RPMI8226 (cell line): ENCODE data around the gene SCYGR6.

Source experiments
- DNase-seq: peaks from one replicate; pipeline ENCODE4 v3.0.0-alpha.2; 2015

The SCYGR6 gene

DNA sequence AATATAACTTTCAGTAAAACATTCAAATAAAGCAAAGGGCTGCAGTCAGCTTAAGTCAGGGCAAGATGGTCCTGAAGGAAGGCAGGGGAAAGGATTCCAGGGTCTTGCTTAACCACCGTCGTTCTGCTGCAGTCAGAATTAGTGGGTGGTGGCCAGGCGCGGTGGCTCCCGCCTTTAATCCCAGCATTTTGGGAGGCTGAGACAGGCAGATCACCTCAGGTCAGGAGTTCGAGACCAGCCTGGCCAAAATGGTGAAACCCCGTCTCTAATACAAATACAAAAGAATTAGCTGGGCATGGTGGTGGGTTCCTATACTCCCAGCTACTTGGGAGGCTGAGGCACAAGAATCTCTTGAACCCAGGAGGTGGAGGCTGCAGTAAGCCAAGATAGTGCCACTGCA lies 13.6 kb downstream of the SCYGR6 start:
- DNase-seq = no peak

DNA sequence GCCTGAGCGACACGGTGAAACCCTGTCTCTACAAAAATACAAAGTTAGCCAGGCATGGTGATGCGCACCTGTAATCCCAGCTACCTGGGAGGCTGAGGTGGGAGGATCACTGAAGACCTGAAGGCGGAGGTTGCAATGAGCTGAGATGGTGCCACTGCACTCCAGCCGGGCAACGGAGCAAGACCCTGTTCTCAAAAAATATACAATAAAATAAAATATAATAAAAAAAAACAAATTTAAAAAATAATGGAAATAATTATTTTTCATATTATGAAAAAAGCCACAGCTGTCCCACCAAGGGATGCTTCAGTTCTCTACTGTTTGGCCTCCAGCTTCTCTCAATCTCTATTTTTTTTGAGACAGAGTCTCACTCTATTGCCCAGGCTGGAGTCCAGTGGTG lies 17.2 kb downstream of the SCYGR6 start:
- DNase-seq = no peak

DNA sequence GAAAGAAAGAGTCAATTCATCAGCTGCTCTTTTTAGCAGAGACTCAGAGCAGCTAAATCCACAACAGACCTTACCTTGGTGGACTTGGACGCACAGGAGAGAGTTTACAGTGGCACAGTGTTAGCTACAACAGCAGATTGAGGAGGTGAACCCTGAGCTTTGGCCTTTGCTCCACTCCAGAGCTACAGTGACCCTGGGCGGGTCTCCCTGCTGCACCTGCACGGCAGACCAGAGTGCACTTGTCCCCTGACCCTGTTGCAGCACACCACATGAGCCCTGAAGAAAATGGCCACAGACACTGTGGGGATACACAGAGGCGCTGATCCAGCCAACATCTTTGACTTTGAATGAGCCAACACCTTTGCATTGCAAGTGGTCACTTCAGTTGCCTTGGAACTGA lies 17.7 kb downstream of the SCYGR6 start:
- no peak for DNase-seq

DNA sequence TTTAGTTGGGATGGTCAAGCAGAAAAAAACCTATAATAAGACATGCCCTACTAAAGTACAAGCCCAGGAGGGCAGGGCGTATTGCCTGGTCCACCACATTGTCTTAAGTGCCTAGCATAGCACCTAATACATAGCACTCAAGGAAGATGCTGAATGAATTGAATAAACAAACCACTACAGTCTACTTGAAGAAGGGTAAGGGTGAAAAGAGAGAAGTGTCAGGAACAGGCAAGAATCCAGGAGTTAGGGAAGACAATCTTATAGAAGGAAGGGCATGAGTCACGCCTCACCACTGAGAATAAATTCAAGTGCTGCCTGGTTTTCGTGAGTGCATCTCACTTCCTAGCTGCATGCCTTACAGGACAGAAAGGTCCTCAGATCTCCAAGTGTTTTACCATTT lies 20.6 kb downstream of the SCYGR6 start:
- DNase-seq = no peak

DNA sequence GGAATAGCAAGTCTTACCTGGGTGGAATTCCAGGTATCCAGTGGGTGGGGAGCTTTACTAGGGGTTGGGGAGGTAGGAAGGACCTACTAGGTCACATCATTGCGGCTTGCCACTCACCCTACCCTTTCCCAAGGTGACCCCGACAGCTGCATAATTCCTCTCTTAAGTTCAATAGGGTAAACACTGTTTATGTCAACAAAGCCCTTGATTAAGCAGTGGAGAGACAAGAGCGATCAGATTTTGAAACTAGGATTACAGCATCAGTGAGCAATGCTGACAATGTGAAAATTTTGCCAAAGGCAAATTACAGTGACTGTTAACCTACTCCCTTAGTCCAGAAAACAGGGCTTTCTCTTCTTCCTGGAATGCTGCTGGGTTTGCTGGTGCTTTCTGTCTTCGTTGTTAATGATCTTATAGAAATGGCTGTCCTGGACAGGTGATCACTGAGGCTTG lies 21.3 kb downstream of the SCYGR6 start:
- DNase-seq = no peak

DNA sequence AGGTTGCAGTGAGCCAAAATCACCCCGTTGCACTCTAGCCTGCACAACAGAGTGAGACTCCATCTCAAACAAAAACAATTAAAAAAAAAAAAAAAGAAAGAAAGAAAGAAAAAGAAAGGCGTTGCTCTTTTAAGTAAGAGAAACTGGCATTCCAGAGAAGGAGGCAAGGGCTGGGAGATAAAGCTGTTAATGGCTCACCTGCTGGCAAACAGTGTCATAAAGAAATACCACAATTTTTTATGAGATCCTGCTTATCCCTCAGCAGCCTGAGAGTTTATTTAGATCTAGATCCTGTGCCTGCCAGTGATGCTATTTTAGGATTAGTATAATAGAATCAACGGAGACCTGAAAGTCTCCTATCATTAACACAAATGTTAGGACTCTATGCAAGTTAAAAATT lies 23.0 kb downstream of the SCYGR6 start:
- DNase-seq = no peak

DNA sequence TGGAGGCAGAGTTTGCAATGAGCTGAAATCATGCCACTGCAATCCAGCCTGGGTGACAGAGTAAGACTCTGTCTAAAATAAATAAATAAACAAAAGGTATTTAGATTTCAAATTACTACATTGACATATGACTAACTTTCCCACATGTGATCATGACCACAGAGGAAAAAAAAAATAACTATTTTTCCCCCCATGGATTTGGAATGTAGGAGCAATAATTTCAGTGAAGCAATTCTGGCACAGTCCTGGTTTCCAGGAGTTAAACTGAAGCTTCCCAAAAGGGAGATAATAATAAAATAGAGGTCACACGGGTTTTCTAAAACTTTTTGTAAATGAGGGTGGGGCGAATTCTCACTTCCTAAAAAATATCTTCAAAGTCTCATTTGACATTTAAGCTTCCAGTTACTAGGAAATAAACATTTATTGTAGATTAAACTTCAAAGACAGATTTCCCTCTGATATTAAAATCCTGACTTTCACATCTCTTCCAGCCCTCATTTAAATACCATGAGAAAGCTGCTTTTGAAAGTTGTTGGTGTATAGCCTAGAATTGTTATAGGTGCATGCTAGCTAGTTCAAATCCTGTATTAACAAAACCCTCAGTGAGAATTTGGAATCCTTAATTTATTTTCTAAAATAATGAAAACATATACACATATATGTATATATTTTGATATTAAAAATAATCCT lies 27.4 kb downstream of the SCYGR6 start:
- DNase-seq = no peak

DNA sequence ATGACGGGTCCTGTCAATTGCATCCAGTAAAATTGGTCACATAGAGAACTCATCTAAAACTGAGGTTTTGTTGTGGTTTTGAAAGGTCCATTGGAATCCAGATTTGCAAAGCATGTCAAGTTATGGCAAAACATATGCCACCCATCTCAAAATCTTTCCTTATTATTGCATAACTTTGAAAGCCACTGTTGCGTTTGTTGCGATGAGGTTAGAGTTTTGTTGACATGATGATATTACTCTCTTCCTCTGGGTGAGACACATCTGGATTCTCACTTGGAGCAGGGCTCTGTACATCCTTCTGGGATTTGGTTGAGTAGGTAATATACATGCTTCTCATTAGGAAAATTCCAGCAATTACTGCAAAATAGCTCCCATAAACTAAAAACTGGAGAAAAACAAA lies 37.4 kb downstream of the SCYGR6 start:
- no peak for DNase-seq

DNA sequence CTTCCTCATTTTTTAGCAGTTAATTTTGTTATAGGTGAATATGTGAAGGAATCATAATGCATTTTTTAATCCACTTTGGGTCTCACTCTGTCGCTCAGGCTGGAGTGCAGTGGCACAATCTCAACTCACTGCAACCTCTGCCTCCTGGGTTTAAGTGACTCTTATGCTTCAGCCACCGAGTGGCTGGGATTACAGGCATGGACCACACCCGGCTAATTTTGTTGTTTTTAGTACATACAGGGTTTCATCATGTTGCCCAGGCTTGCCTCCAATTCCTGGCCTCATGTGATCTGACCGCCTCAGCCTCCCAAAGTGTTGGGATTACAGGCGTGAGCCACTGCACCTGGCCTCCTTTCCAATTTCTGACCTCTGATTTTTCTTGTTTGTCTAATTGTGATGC lies 40.3 kb downstream of the SCYGR6 start:
- DNase-seq = no peak

DNA sequence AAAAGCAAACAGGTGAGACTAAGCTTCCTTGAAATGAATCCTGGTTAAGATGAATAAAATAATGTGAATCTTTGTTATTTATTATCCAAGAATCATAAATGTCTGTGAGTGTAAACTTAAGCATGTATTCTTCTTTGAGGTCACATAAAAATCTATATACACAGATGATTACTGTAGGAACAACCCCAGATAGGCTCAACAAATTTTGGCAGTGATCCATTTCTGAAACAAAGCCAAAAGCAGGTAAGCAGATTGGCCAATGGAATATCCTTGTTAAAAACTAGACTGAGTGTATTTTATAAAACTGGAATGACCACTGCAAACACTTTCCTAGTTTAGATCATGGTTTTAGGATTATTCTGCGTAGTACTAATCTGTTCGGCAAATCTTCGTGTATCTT lies 46.6 kb downstream of the SCYGR6 start:
- no peak for DNase-seq

DNA sequence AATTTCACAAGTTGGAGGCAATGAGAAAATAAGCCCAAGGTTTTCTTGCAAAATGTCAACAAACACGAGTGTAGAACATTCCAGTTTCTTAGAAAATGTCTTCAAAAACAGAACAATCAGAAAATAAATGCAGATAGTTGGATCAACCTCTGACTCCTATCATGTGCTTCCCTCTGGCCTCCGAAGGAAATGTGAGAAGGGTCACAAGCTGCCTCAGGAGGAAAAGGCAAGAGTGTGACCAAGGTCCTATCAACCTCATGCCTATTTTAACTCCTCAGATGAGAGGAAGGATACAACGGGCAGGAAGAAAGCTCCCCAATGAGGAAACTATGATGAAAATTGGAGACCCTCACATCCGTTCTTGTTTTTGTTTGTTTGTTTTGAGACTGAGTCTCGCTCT lies 50.1 kb downstream of the SCYGR6 start:
- DNase-seq = no peak
